Peyer's patch (tissue), 4 donors: ENCODE measurements around the gene RPS6KA6.

Experiments used
- POLR2A ChIP-seq, 2 donors: fragments of 450-650 bp; IDR thresholded peaks; one replicate each; pipeline ENCODE4 v1.5.1; 2017; ENCODE audit warnings: antibody characterized with exemption in 2 of 2, mild to moderate bottlenecking in 2 of 2, moderate library complexity in 2 of 2
- TF ChIP-seq, protein P1 (sequence below), 6 experiments: fragments of 450-650 bp in 4 of 6; fragments of 200-600 bp in 2 of 6; sonication (generic) in 1 of 6; IDR thresholded peaks; one replicate each; pipeline ENCODE4 v1.5.1; 2017 to 2019; ENCODE audit warnings: antibody characterized with exemption in 6 of 6, mild to moderate bottlenecking in 3 of 6, moderate library complexity in 1 of 6

DNA sequence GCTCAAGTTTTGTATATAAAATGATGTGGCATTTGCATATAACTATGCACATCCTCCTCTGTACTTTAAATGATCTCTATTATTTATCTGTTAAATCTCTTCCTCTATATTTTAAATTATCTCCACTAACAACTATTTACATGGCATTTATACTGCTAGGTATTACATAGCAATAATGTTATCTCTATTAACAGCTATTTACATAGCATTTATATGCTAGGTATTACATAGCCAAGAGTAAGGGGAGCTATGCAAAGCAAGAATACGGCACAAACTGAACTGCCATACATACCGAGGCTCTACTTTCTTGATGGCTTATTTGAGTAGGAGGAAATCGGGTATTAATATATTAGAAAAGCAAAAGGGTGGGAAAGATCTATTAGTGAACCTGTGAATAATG is 12.7 kb downstream of the RPS6KA6 start:
- no peak for TF ChIP-seq POLR2A (IDR thresholded peaks at IDR 0.05)
- TF ChIP-seq, protein P1, sequence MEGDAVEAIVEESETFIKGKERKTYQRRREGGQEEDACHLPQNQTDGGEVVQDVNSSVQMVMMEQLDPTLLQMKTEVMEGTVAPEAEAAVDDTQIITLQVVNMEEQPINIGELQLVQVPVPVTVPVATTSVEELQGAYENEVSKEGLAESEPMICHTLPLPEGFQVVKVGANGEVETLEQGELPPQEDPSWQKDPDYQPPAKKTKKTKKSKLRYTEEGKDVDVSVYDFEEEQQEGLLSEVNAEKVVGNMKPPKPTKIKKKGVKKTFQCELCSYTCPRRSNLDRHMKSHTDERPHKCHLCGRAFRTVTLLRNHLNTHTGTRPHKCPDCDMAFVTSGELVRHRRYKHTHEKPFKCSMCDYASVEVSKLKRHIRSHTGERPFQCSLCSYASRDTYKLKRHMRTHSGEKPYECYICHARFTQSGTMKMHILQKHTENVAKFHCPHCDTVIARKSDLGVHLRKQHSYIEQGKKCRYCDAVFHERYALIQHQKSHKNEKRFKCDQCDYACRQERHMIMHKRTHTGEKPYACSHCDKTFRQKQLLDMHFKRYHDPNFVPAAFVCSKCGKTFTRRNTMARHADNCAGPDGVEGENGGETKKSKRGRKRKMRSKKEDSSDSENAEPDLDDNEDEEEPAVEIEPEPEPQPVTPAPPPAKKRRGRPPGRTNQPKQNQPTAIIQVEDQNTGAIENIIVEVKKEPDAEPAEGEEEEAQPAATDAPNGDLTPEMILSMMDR (IDR thresholded peaks at IDR 0.05) = no peak
